Endometrial microvascular endothelial cells (primary cell): ENCODE data around the gene DIP2A. TPM values are rescaled to one million over a fixed set of nuclear protein-coding genes. Genes with fewer than 3 reads are reported as not detected.

Source experiments
- in situ Hi-C: cut with HindIII; loops from 2 replicates; pipeline ENCODE4 v1.10.0; 2017; ENCODE audit warnings: low sequenced_read_pairs, low pct_unique_long_range_greater_than_20kb; ENCODE audit errors: inconsistent ontology term
- total RNA-seq: library from RNA; depleted of rRNA; stranded (reverse); fragments of >200 nt; gene quantifications from one replicate; pipeline ENCODE4 v1.2.3, GENCODE V29; 2015; ENCODE audit errors: inconsistent ontology term

Gene DIP2A, protein sequence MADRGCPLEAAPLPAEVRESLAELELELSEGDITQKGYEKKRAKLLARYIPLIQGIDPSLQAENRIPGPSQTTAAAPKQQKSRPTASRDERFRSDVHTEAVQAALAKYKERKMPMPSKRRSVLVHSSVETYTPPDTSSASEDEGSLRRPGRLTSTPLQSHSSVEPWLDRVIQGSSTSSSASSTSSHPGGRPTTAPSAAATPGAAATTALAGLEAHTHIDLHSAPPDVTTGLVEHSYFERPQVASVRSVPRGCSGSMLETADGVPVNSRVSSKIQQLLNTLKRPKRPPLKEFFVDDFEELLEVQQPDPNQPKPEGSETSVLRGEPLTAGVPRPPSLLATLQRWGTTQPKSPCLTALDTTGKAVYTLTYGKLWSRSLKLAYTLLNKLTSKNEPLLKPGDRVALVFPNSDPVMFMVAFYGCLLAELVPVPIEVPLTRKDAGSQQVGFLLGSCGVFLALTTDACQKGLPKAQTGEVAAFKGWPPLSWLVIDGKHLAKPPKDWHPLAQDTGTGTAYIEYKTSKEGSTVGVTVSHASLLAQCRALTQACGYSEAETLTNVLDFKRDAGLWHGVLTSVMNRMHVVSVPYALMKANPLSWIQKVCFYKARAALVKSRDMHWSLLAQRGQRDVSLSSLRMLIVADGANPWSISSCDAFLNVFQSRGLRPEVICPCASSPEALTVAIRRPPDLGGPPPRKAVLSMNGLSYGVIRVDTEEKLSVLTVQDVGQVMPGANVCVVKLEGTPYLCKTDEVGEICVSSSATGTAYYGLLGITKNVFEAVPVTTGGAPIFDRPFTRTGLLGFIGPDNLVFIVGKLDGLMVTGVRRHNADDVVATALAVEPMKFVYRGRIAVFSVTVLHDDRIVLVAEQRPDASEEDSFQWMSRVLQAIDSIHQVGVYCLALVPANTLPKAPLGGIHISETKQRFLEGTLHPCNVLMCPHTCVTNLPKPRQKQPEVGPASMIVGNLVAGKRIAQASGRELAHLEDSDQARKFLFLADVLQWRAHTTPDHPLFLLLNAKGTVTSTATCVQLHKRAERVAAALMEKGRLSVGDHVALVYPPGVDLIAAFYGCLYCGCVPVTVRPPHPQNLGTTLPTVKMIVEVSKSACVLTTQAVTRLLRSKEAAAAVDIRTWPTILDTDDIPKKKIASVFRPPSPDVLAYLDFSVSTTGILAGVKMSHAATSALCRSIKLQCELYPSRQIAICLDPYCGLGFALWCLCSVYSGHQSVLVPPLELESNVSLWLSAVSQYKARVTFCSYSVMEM (N-terminal part only)
- 28.9 TPM for total RNA-seq

DNA sequence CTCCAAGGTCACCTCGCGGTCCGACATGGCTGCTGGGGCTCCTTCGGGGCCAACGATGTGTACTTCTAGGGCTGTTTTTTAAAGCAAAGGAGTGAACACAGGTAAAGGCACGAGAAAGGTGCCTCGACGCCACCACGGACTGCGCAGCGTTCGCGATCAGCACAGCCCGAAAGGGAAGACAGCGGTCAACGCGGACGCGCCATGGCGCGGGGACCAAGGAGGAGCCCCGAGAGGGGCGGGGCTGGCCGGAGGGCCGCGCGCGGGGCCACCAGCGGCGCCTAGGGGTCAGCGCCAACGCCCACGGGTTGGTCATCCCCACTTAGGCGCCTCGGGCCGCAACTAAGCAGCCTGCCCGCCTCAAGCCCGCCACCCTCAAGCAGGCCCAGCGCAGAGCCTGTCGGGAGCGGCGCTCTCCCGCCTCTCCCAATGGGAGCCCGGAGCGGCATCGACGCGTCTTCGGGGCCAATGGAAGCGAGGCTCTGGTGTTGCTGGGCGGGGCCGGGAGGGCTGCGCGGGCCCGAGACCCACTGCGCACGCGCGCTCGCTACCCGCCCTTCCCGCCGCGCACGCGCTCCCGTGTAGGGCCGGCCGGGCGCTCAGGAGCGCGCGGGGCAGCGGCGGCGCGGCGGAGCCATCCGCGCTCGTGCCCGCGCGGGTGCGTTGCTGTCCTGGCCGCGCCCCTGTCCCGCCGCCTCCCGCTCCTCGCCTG, at the start of gene DIP2A:
DIP2A (plus strand) TSS at position 577 of the 709 bp plus-strand sequence. CDS start 241 bp downstream, outside the sequence.
- in situ Hi-C loops, result no loop called here

GRCh38 chr21:46409641-46410406, 48.9 kb upstream of the DIP2A start:
- in situ Hi-C loops, result no loop called here

DNA sequence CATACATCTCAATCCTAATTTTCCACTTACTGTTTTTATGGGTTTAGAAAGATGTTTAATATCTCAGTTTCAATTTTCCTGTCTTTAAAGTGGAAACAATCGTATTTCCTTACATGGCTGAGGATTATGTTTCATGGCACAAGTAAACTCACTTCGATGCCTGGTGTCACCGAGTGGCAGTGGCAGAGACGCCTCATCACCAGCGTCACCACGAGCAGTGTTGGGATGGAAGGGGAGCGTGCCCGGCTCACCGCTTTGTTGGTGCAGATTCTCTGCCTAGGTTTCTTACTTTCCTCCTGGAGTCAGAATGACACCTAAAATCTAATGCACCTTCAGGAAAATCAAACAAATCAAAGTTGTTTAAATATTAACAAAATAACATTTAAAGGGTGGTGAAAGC, 48.2 kb upstream of the DIP2A start:
- in situ Hi-C loops, result no loop called here

- in situ Hi-C loops, result no loop called here
Observed at GRCh38 chr21:46411236-46411635, 47.5 kb upstream of the DIP2A start.

DNA sequence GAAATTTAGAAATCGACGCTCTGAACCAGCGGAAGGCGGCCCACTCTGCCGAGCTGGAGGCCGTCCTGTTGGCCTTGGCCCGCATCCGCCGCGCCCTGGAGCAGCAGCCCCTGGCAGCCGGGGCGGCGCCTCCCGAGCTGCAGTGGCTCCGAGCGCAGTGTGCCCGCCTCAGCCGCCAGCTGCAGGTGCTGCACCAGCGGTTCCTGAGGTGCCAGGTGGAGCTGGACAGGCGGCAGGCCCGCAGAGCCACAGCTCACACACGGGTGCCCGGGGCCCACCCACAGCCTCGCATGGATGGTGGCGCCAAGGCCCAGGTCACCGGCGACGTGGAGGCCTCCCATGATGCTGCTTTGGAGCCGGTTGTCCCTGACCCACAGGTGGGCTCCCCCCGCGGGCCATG, 47.0 kb upstream of the DIP2A start:
- in situ Hi-C loops, result no loop called here

DNA sequence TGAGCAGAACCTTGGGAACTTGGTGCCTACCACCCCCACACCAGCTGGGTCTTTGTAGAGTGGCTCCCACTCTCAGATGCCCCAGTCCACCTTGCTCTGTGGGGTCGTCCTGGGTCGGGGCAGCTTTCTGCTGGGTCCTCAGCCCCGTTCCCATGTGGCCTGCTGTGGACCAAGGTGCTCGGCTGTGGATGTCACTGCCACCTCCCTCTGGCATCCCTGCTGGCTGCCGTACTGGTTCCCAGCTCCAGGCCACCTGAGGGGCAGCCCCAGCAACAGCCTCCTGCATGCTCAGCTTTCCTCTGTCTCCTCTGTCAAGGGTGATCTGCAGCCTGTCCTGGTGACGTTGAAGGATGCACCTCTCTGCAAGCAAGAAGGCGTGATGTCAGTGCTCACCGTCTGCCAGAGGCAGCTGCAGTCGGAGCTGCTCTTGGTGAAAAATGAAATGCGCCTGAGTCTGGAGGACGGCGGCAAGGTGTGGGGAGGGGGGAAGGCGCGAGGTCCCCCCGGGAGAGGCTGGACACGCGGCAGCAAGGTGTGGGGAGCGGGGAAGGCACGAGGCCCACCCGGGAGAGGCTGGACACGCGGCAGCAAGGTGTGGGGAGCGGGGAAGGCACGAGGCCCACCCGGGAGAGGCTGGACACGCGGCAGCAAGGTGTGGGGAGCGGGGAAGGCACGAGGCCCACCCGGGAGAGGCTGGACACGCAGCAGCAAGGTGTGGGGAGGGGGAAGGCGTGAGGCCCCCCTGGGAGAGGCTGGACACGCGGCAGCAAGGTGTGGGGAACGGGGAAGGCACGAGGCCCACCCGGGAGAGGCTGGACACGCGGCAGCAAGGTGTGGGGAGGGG, 45.9 kb upstream of the DIP2A start:
- in situ Hi-C loops, result no loop called here

DNA sequence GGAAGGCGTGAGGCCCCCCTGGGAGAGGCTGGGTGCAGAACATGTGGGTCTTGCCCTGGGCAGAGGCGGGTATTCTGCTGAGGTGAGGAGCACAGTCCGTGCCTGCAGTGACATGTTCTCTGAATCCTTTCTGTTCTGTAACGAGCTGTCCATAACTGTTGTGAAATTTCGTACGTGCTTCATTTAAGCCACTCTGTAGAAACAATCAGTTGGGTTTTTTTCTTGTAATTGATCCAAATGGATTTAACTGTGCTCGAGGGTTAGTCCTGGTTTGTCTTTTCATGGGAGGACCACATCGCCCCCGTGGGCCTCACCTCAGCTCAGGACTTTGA, 45.4 kb upstream of the DIP2A start:
- in situ Hi-C loops, result no loop called here

DNA sequence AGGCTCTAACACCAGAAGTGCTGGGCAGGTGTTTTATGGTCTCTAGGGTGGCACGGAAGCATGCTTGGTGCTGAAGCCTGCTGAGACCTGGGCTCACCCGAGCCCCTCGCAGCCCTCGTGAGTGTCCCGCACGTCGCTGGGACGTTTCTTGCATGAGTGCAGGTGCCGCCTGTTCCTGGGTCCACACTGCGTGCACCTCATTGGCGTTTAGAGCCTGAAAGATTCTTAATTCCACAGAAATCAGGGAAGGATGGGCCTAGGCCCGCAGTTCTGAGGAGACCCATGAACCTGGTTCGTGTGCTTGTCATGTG, 43.8 kb upstream of the DIP2A start:
- in situ Hi-C loops, result no loop called here

DNA sequence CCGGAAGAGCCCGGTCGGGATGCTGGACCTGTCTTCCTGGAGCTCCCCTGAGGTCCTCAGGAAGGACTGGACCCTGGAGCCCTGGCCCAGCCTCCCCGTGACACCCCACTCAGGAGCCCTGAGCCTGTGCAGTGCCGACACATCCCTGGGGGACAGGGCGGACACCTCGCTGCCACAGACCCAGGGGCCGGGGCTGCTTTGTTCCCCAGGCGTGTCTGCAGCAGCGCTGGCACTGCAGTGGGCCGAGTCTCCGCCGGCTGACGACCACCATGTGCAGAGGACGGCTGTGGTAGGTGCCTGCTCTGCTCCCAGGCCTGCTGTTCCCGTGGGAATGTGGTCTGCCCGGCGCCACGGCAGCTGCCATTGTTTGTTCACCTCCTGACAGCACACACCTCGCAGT, 42.1 kb upstream of the DIP2A start:
- in situ Hi-C loops, result no loop called here

- in situ Hi-C loops, result no loop called here
Observed at GRCh38 chr21:46418265-46418946, 40.3 kb upstream of the DIP2A start.

DNA sequence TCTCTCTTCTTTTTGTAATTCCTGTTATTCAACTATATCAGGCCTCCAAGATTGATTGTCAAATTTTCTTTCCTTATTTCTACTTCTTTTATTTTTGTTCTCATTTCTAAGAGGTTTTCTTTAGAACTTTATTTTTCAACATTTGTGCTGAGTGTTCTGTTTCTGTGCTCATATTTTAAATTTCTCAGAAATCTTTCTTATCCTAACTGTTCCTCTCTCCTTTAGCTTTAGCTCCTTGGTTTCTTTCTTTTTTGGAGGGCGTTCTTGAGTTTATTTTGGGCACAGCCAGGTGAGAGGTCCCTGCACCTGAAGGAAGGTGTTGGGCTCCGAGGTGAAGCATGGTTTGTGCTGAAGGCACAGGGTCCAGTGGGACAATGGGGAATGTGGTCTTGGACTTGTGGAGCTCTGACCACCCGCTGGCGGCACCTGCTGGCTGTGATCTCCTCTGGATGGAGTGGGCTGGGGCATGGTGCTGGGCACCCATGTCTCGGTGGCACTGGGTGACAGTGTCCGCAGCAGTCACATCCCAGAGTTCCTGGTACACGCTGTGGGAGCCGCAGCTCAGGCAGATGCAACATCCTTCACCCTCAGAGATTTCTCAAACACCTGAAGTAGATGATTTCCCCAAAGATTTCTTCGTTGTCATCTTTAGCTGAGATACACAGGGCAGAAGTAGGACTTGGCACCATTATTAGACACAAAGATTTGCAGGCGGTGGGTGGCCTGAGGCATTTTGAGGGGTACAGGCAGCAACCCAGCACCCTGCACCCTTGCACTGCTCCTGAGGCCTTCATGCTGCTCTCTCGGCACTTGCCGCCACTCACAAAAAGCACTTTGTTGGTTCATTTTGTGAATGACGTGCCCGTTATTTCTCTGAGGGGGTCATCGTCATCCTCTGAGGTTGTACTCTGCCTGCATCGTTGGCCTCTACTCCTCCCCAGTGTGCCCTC, 38.2 kb upstream of the DIP2A start:
- in situ Hi-C loops, result no loop called here

DNA sequence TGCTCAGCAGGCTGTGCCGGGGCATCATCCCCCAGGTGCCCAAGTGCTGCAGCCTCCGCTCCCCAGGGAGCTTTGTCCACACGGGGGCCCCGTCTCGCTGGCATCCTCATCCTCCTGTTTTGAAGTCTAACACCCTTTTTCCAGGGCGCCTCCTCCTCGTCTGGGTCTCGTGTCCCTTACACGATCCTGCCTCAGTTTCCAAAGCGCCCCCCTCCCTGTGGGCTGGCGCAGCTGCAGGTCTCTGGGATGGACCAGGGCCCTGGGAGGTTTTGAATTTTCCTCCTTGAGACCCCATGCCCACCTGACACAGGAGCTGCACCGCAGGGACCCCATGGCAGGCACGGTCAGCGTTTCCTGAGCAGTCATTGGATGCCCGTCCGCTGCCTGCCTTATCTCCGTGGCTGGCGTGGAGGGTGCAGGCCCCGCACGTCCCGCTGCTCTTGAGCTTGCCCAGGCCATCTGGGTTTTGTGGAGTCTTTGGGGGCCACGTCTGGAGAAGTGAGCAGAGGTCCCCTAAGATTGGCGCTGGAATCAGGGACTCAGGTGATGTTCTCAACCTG, 37.4 kb upstream of the DIP2A start:
- in situ Hi-C loops, result no loop called here

GRCh38 chr21:46421756-46422555, 36.7 kb upstream of the DIP2A start:
- in situ Hi-C loops, result no loop called here

GRCh38 chr21:46422636-46423241, 36.0 kb upstream of the DIP2A start:
- in situ Hi-C loops, result no loop called here
